IgD-negative memory B cell (primary cell): ENCODE measurements around the gene MAGI1. TPM values are rescaled to one million over a fixed set of nuclear protein-coding genes. Genes with fewer than 3 reads are reported as not detected.

Source experiments
- H3K27ac Mint-ChIP-seq, 3 donors: one replicate each; pipeline ENCODE4 v1.8.0; 2020 to 2022; ENCODE audit warnings: mild to moderate bottlenecking in 3 of 3, mixed read lengths in 3 of 3, moderate library complexity in 1 of 3
- H3K27me3 Mint-ChIP-seq: one replicate; pipeline ENCODE4 v1.8.0; 2021; ENCODE audit warnings: mixed read lengths
- H3K36me3 Mint-ChIP-seq: one replicate; pipeline ENCODE4 v1.8.0; 2020; ENCODE audit warnings: mild to moderate bottlenecking, mixed read lengths
- H3K4me1 Mint-ChIP-seq, 3 donors: one replicate each; pipeline ENCODE4 v1.8.0; 2020 to 2022; ENCODE audit warnings: mixed read lengths in 3 of 3, mild to moderate bottlenecking in 1 of 3
- H3K4me3 Mint-ChIP-seq, 4 donors: one replicate each; pipeline ENCODE4 v1.8.0; 2020 to 2022; ENCODE audit warnings: mild to moderate bottlenecking in 4 of 4, mixed read lengths in 4 of 4, moderate library complexity in 3 of 4
- H3K9me3 Mint-ChIP-seq, 3 donors: one replicate each; pipeline ENCODE4 v1.8.0; 2020 to 2021; ENCODE audit warnings: mixed read lengths in 3 of 3, mild to moderate bottlenecking in 1 of 3
- polyA plus RNA-seq: library from polyadenylated mRNA; unstranded; fragments of 300-500 nt; fragmentation: Illumina TruSeq; gene quantifications from one replicate; pipeline ENCODE4 v1.2.3, GENCODE V29; 2021

The MAGI1 gene
- 1.3 TPM for polyA plus RNA-seq

DNA sequence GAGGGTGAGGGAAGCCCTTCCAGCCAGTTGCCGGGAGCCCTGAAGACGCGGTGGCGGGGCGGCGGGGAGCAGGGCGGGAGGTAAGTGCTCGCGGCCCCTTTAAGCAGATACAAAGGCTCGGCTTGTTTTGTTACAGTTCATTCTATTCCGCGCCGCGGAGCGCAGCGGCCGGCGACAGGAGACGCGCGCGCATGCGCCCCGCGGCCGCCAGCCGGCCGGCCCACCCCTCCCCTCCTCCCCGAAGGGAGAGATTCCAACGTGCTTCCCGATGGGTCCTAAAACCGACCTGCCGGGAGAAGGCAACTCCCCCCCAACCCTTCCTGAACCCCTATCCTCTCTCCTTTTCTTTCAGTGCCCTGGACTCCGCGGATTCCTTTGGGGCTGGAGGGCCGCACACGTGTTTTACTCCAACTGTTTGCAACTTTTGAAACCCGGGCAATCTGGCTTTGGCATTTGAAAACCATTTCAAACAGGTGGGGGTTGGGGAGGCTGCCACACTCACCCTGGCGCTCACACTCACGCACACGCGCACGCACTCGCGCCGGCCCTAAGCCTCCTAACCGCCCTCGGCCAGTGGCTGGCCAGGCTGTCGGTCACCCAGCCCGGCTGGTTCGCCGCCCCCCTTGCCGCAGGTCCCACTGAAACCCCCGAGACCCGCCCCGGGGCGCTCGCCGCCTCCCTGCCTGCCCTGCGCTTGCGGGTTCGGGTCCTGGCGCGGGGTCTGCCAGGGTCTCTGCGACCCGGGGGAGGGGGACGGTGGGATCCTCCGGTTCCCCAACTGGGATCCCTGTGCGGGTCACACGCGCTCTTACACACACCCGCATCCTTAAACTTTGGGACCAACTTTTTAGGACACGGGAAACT is at the start of gene MAGI1:
Gene MAGI1, minus strand, starts transcription at position 193 of the 864 bp plus-strand sequence. CDS start 610 bp downstream, outside the sequence.
- Mint-ChIP-seq H3K9me3 (peaks cover 0 to 5% (median 4%) of the 10 kb centered on the region in 3 donors), H3K27me3 (peaks cover 28% of the 10 kb centered on the region), H3K36me3 (peaks cover 2% of the 10 kb centered on the region), H3K4me1 (peaks cover 0 to 8% (median 8%) of the 10 kb centered on the region in 3 donors), H3K27ac (no peak within 1 kb of the TSS), H3K4me3 (peak within 1 kb of the TSS; percentile 29 to 83 (median 76))

DNA sequence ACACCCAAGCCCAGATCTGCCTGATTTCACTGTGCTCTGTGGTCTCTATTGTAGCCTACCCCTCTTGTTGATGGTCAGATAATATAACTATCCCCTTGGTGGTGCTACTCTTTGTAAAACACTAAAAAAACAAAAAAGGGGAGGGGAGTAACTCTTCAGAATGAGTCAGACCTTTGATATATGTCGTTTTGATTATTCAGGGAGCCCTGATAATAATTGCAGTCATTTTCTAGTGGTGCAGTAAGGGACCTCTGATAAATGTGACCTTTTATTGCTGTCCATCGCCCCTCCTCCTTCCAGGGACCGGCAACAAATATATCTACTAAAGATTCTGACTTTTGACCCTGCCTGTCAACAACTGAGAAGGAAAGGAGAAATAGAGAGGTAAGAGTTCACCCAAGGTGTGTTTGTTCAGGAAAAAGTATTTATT is 45.1 kb upstream of the MAGI1 start:
- H3K4me3 Mint-ChIP-seq, result no peak overlapping the region
- H3K4me1 Mint-ChIP-seq, result no peaks in the 10 kb centered on the region
- H3K36me3 Mint-ChIP-seq, result no peaks in the 10 kb centered on the region
- no peak overlapping the region for H3K27ac Mint-ChIP-seq
- H3K27me3 Mint-ChIP-seq, result peaks cover 3% of the 10 kb centered on the region
- H3K9me3 Mint-ChIP-seq, result peaks cover 0 to 2% (median 0%) of the 10 kb centered on the region in 3 donors

DNA sequence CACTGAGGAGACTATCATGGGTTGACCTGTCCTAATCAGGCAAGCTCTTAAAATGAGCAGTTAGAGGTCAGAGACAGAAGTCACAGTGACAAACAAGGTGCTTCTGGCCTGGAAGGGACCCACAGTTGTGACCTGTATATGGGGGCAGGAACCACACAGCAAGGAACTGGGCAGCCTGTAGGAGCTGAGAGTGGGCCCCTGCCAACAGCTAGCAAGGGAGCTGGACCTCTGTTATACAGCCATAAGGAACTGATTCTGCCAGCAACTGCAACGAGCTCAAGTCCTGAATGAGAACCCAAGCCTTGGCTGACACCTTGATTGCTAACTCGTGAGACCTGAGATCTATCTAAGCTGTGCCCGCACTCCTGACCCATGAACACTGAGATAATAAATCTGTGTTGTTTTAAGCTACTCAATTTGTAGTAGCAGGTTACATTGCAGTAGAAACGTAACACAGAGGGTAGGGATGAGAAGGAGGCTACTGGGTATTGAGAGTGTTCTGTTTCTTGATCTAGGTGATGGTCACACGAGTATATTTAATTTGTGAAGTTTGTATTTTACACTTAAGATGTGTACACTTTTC is 44.5 kb upstream of the MAGI1 start:
- H3K36me3 Mint-ChIP-seq, result no peaks in the 10 kb centered on the region
- peaks cover 3% of the 10 kb centered on the region for H3K27me3 Mint-ChIP-seq
- H3K4me3 Mint-ChIP-seq, result no peak overlapping the region
- H3K9me3 Mint-ChIP-seq, result peaks cover 0 to 2% (median 1%) of the 10 kb centered on the region in 3 donors
- H3K27ac Mint-ChIP-seq, result no peak overlapping the region
- H3K4me1 Mint-ChIP-seq, result no peaks in the 10 kb centered on the region

DNA sequence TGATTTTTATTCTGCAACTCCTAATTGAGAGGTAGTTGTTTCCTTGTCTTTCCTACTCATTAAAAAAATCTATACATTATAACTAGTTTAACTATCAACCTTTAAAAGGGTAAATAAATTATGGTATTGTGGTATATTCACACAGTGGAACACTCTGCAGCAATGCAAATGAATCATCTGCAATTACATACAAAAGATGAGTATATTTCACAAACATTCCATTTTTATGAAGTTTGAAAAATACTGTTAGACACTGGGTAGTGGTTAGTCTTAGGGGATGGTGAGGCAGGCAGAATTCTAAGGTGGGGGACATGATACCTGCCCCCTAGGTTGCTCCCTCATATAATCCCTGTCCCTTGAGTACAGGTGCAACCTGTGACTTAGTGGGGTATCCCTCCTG is 44.0 kb upstream of the MAGI1 start:
- Mint-ChIP-seq H3K4me3 (no peak overlapping the region), H3K9me3 (peaks cover 0 to 6% (median 2%) of the 10 kb centered on the region in 3 donors), H3K36me3 (no peaks in the 10 kb centered on the region), H3K4me1 (no peaks in the 10 kb centered on the region), H3K27me3 (peaks cover 3% of the 10 kb centered on the region), H3K27ac (no peak overlapping the region)

DNA sequence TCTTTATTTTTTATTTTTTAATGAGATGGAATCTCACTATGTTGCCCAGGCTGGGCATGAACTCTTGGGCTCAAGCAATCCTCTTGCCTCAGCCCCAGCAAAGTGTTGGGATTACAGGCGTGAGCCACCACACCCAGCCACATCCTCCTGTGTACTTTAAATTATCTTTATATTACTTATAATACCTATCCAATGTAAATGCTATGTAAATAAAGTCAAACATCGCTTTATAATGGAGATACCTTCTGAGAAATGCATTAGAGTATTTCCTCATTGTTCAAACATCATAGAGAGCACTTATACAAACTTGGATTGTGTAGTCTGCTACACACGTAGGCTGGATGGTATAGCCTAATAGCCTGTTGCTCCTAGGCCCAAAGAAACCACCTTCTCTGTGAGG is 41.4 kb upstream of the MAGI1 start:
- Mint-ChIP-seq H3K36me3 (no peaks in the 10 kb centered on the region), H3K27me3 (peaks cover 3% of the 10 kb centered on the region), H3K9me3 (peaks cover 0 to 16% (median 2%) of the 10 kb centered on the region in 3 donors), H3K4me1 (no peaks in the 10 kb centered on the region), H3K27ac (no peak overlapping the region), H3K4me3 (no peak overlapping the region)

DNA sequence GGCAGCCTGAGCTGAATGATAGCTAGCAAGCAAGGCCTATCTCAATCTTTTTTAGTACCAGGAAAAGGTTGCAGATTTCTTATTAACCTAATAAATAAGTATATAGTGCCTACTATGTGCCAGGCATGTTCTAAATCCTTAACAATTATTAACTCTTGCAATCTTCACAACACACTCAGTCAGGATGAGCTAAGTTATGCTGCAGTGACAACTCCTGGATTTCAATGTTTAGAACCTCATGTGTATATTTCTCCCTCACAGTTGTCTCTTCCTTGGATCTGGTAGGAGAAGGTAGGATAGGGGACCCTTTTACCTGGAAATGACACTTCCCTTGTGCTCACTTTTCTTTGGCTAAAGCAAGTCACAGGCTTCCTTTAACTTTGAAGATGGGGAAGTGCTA is 39.3 kb upstream of the MAGI1 start:
- Mint-ChIP-seq H3K27me3 (no peaks in the 10 kb centered on the region), H3K9me3 (peaks cover 0 to 16% (median 0%) of the 10 kb centered on the region in 3 donors), H3K4me3 (no peak overlapping the region), H3K4me1 (no peaks in the 10 kb centered on the region), H3K36me3 (no peaks in the 10 kb centered on the region), H3K27ac (no peak overlapping the region)

DNA sequence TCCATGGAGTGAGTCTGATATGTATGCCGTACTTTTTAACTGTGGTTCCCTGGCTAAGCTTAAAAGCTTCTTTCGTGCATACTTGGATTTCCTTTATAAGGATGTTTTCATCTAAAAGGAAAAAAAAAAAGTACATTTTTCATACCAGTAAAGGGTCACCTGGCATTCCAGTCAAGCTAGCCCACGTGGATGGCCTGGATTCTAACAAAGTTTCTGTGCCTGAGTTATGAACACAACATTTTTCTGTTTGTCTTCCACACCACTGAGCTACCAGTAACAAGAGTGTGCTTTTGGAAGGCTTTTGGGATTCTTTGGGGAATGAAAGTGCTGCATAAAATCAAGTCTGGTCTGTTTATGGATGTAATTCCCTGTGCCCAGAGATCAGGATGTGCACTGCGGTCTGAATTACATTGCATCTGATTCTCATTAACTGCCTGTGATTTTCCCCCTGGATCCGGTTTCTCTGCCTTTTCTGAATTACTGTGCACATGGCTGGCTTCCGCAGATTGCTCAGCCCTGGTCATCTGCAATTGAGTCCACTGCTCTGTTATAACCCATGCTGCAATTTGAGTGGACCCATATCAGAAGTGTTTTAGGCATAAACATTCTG is 38.2 kb upstream of the MAGI1 start:
- no peak overlapping the region for H3K27ac Mint-ChIP-seq
- H3K36me3 Mint-ChIP-seq, result no peaks in the 10 kb centered on the region
- H3K9me3 Mint-ChIP-seq, result peaks cover 0 to 16% (median 2%) of the 10 kb centered on the region in 3 donors
- no peak overlapping the region for H3K4me3 Mint-ChIP-seq
- H3K4me1 Mint-ChIP-seq, result no peaks in the 10 kb centered on the region
- no peaks in the 10 kb centered on the region for H3K27me3 Mint-ChIP-seq

DNA sequence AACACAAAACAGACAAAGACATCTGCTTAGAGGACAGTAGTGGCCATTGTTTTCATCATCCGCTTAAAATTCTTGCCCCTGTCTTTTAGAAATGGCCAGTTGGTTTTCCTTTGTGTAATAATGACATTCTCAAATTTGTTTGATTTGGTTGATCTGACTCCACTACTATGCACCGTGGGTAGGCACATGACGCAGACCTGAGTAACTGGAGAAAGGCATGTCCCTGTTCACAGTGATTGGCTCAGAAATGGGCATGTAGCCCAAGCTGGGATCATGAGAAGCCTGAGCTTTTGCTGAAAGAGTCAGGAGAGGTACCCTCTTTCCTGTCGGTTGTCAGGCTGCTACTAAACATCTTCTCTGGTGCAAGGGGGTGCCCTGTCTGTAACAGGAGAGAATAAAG is 36.6 kb upstream of the MAGI1 start:
- H3K9me3 Mint-ChIP-seq, result peaks cover 0 to 16% (median 2%) of the 10 kb centered on the region in 3 donors
- no peaks in the 10 kb centered on the region for H3K4me1 Mint-ChIP-seq
- H3K27ac Mint-ChIP-seq, result no peak overlapping the region
- H3K36me3 Mint-ChIP-seq, result no peaks in the 10 kb centered on the region
- H3K27me3 Mint-ChIP-seq, result no peaks in the 10 kb centered on the region
- no peak overlapping the region for H3K4me3 Mint-ChIP-seq

DNA sequence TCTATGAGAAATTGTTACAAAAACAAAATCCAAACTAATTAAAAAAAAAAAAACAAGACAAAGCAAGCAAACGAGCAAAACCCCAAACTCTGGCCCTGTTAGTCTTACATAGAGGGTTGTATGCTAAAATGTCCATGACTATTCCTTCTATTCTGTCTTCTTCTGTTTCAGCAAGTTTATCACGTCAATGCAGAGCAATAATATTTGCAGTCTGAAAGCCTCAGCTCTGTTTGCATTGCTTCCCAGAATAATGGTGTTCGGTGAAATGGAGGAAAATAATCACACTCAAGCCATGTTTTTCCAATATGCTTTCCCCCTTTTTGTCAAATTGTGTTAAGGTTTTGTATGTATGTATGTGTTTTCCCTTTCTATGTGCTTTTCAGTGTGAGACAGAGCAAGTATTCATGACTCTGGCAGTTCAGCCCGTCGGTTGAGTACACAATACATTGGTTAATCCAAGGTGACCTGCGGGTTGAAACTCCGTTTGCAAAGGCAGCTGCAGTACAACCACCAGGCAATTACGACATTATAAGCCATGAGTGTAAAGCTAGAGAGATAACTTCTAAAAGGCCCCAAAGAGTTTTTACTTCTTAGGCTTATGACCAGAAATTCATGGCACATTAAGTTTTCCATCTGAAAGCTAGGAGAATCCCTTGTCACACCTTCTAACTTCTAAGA is 34.9 kb upstream of the MAGI1 start:
- no peaks in the 10 kb centered on the region for H3K27me3 Mint-ChIP-seq
- no peak overlapping the region for H3K27ac Mint-ChIP-seq
- H3K36me3 Mint-ChIP-seq, result no peaks in the 10 kb centered on the region
- H3K4me1 Mint-ChIP-seq, result no peaks in the 10 kb centered on the region
- no peak overlapping the region for H3K4me3 Mint-ChIP-seq
- peaks cover 4 to 21% (median 6%) of the 10 kb centered on the region in 3 donors for H3K9me3 Mint-ChIP-seq

DNA sequence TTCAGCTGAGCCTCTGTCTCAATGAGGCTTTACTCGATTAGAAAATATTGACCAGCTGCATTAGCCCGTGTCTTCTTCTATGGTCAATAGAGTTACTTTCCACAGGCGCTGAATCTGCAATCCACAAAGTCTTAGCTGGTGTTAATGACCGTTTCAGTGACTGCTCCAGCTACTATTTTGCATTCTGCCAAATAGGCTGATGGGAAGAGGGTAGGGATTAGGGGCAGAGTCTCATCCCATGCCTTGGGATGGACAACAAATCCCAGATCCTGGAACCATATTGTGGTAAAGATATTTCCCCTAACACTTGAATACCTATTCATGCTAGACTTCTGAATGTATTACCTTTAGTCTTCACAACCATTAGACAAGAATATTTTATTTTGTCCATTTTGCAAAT is 29.5 kb upstream of the MAGI1 start:
- no peaks in the 10 kb centered on the region for H3K27me3 Mint-ChIP-seq
- H3K4me3 Mint-ChIP-seq, result no peak overlapping the region
- H3K36me3 Mint-ChIP-seq, result no peaks in the 10 kb centered on the region
- H3K4me1 Mint-ChIP-seq, result no peaks in the 10 kb centered on the region
- H3K27ac Mint-ChIP-seq, result no peak overlapping the region
- peaks cover 4 to 6% (median 5%) of the 10 kb centered on the region in 3 donors for H3K9me3 Mint-ChIP-seq

DNA sequence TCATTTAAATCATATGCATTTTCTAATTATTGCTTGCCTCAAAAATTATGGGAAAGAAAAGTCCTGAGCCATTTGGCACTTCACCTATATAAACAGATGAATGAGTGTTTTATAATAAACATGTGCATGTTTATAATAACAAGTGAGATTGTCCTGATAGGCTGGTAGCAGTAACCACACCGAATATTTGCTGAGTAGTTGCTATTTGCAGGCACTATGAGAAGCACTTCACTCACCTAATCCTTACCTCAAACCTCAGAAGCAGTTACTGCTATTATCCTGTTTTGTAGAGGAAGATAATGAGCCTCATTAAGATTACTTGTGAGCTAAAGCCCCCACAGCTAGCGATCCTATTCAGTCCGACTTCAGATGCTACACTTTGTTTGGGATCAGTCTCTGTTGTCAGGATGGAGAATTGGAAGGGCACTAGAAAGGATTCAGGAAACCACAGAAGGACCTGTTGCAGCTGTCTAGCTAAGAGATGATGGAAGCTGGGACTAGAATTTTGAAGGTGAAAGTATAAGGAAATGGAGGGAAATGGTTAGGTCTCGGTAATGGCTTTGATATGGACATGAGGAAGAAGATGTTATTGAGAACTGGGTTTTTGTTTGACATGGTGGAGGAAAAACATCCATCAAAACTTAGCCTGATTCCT is 28.4 kb upstream of the MAGI1 start:
- no peak overlapping the region for H3K27ac Mint-ChIP-seq

DNA sequence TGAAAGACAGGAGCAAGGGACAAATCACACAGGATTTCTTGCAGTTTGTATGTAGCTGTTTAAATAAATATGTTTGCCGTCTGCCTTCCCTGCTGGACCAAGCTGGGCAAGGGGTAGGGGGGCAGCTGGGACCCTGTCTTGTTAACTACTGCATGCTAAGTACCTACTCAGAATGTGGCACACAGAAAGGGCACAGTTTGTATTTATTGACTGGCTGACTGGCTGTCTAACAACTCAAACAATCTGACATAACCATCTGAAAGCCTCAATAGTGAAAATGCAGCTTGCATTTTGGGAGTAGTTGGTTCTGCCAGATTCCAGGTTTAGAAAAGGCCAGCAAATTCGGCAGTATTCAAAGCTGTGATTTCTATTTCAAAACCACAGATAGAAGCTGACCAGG is 16.6 kb upstream of the MAGI1 start:
- no peak overlapping the region for H3K27ac Mint-ChIP-seq
- peaks cover 0 to 3% (median 0%) of the 10 kb centered on the region in 3 donors for H3K9me3 Mint-ChIP-seq
- no peaks in the 10 kb centered on the region for H3K36me3 Mint-ChIP-seq
- no peaks in the 10 kb centered on the region for H3K4me1 Mint-ChIP-seq
- no peak overlapping the region for H3K4me3 Mint-ChIP-seq
- no peaks in the 10 kb centered on the region for H3K27me3 Mint-ChIP-seq

More for the DNA sequence above, 28.4 kb upstream of the MAGI1 start:
- Mint-ChIP-seq H3K4me1 (no peaks in the 10 kb centered on the region), H3K4me3 (no peak overlapping the region), H3K36me3 (no peaks in the 10 kb centered on the region), H3K9me3 (peaks cover 2 to 6% (median 5%) of the 10 kb centered on the region in 3 donors), H3K27me3 (no peaks in the 10 kb centered on the region)

DNA sequence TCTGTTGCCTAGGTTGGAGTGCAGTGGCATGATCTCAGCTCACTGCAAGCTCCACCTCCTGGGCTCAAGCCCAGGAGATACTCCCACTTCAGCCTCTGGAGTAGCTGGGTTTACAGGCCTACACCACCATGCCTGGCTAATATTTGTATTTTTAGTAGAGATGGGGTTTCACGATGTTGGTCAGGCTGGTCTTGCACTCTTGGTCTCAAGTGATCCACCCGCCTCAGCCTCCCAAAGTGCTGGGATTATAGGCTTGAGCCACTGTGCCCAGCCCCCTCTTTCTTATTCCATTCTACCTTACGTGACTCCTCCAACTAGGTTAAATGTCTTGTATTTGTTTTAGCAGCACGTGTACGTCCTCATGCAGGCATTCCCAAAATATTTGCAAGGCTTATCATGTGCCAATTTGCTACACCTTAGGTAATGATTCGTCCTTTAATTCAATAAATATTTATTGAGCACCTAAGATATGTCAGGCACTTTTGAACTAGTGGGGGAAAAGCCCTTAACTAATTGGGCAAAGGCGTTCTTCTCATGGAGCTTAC is 14.9 kb upstream of the MAGI1 start:
- Mint-ChIP-seq H3K9me3 (peaks cover 0 to 3% (median 0%) of the 10 kb centered on the region in 3 donors), H3K4me3 (no peak overlapping the region), H3K27me3 (no peaks in the 10 kb centered on the region), H3K4me1 (no peaks in the 10 kb centered on the region), H3K36me3 (no peaks in the 10 kb centered on the region), H3K27ac (no peak overlapping the region)
